Stomach (tissue), 9 donors: ENCODE data around the gene FUT9. TPM values are rescaled to one million over a fixed set of nuclear protein-coding genes. Genes with fewer than 3 reads are reported as not detected.

ENCODE experiments used
- DNase-seq, 2 donors: peaks; one replicate each; pipeline versions ENCODE4 v3.0.0 to v3.0.0-alpha.2; 2013 to 2019
- H3K27ac ChIP-seq, 5 donors: fragments of 200-600 bp in 4 of 5; sonication (generic) in 4 of 5; one replicate each; pipeline ENCODE4 v1.5.1; 2013 to 2019; ENCODE audit warnings: mild to moderate bottlenecking in 1 of 5, moderate library complexity in 1 of 5
- H3K27me3 ChIP-seq, 3 donors: fragments of 200-600 bp; sonication (generic); one replicate each; pipeline ENCODE4 v1.5.1; 2017 to 2019; ENCODE audit warnings: mixed run types in 1 of 3
- H3K36me3 ChIP-seq, 4 donors: fragments of 200-600 bp; sonication (generic); 1 replicate in 3 of 4; 2 replicates in 1 of 4; pipeline ENCODE4 v1.5.1; 2016 to 2019
- H3K4me1 ChIP-seq, 4 donors: fragments of 200-600 bp; sonication (generic); one replicate each; pipeline ENCODE4 v1.5.1; 2016 to 2019
- H3K4me3 ChIP-seq, 4 donors: fragments of 200-600 bp; sonication (generic) in 3 of 4; one replicate each; pipeline ENCODE4 v1.5.1; 2016 to 2019; ENCODE audit warnings: mild to moderate bottlenecking in 1 of 4
- H3K9me3 ChIP-seq, 4 donors: fragments of 200-600 bp; sonication (generic); one replicate each; pipeline ENCODE4 v1.5.1; 2016 to 2019
- EP300 ChIP-seq: sonication (generic); formaldehyde crosslinking; IDR thresholded peaks from one replicate; pipeline ENCODE4 v1.6.1; 2017; ENCODE audit warnings: antibody characterized with exemption
- POLR2A ChIP-seq, 4 donors: fragments of 450-650 bp; IDR thresholded peaks; one replicate each; pipeline ENCODE4 v1.6.1; 2016; ENCODE audit warnings: antibody characterized with exemption in 4 of 4, control low read depth in 2 of 4, mild to moderate bottlenecking in 1 of 4, moderate library complexity in 1 of 4
- POLR2AphosphoS5 ChIP-seq, 3 donors: sonication (generic); formaldehyde crosslinking; IDR thresholded peaks; one replicate each; pipeline ENCODE4 v1.6.1; 2016; ENCODE audit warnings: antibody characterized with exemption in 3 of 3
- WGBS, 5 donors: extraction: QIAGEN DNeasy Blood & Tissue Kit in 3 of 5; methylation state at CpG; one replicate each; pipeline versions ENCODE4 v1.1.5 to v1.1.7; 2013 to 2018; 5-methylcytosine and 5-hydroxymethylcytosine counted together
- intact Hi-C: fragments of 100-400 bp; cut with DNase I; formaldehyde crosslinking; loops from one replicate; pipeline ENCODE4 v1.15.1; 2023; ENCODE audit warnings: low total_unique reads
- polyA plus RNA-seq, 3 donors: library from polyadenylated mRNA; stranded (reverse); fragments of 200-250 nt; gene quantifications; one replicate each; pipeline ENCODE4 v1.2.3, GENCODE V29; 2013
- total RNA-seq, 5 donors: library from RNA; depleted of rRNA; stranded (reverse); fragments of >200 nt; gene quantifications; one replicate each; pipeline versions ENCODE4 v1.1.0 to v1.2.3, GENCODE V29; 2014 to 2016
- TF ChIP-seq, protein P1 (sequence below), 7 experiments: fragments of 450-650 bp in 4 of 7; fragments of 200-600 bp in 3 of 7; sonication (generic) in 3 of 7; IDR thresholded peaks; one replicate each; pipeline ENCODE4 v1.5.1; 2016 to 2019; ENCODE audit warnings: antibody characterized with exemption in 7 of 7, control low read depth in 2 of 7, mild to moderate bottlenecking in 1 of 7
- donor health status: healthy with polysubstance abuse.
- donor health status: Bipolar disorder and iron deficiency.
- donor health status: healthy.

FUT9 gene
- total and polyA plus RNA-seq, 8 donors: under 0.01 to 98.0 (median 2.5) TPM

DNA sequence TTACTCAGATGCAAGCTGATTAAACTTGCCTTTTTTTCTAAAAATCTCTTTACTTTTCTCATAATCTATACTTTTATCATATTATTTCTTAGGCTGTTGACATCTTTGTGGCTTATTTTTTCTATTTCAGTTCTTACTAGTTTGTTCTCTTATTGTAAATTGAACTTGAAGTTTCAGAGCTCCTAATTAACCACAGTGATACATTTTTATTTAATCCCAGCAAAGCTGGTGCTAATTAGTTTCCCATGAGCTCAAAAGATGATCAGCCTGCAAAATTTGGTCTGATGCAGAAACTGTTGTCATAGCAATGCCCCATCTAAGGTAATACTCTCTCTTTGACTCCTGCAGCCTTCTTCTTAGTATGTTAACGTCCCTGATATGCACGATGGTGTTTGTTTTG is 170.3 kb downstream of the FUT9 start:
- no peaks in the 10 kb centered on the region for H3K9me3 ChIP-seq
- DNase-seq: no peak
- H3K27ac ChIP-seq: no peak overlapping the region
- 14 to 42% (median 28%) methylated on average over 2 of the region's 2 CpGs for WGBS, 5 donors
- intact Hi-C loops: no loop called here
- H3K36me3 ChIP-seq: no peaks in the 10 kb centered on the region
- H3K27me3 ChIP-seq: no peaks in the 10 kb centered on the region
- H3K4me1 ChIP-seq: peaks cover 0 to 7% (median 0%) of the 10 kb centered on the region in 4 donors
- no peak overlapping the region for H3K4me3 ChIP-seq
- TF ChIP-seq, protein P1, sequence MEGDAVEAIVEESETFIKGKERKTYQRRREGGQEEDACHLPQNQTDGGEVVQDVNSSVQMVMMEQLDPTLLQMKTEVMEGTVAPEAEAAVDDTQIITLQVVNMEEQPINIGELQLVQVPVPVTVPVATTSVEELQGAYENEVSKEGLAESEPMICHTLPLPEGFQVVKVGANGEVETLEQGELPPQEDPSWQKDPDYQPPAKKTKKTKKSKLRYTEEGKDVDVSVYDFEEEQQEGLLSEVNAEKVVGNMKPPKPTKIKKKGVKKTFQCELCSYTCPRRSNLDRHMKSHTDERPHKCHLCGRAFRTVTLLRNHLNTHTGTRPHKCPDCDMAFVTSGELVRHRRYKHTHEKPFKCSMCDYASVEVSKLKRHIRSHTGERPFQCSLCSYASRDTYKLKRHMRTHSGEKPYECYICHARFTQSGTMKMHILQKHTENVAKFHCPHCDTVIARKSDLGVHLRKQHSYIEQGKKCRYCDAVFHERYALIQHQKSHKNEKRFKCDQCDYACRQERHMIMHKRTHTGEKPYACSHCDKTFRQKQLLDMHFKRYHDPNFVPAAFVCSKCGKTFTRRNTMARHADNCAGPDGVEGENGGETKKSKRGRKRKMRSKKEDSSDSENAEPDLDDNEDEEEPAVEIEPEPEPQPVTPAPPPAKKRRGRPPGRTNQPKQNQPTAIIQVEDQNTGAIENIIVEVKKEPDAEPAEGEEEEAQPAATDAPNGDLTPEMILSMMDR (IDR thresholded peaks at IDR 0.05): no peak
- TF ChIP-seq POLR2AphosphoS5 (IDR thresholded peaks at IDR 0.05) (no peak), POLR2A (IDR thresholded peaks at IDR 0.05) (no peak), EP300 (no peak)

DNA sequence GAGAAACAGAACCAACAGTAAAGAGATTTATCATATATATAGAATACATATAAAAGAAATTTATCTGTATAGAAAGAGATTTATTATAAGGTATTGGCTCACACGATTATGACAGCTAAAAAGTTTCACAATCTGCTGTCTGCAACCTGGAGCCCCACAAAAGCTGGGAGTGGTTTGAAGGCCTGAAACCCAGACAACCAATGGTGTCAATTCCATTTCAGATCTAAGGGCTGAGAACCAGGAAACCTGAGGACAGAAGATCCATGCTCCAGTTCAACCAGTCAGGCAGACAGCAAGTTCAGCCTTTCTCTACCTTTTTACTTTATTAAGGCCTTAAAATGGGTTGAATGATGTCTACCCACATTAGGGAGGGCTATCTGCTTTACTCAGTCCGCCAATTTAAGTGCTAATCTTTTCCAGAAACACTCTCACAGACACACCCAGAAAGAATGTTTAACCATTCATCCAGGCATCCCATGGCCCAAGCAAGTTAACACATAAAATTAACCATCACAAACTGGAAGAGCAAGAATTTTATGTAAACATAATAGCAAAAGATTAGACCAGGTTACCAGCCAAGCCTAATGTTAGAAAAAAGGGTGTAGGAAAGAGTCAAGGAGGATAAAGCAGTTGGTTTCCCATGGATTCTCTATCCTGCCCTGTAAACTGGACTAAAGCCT is 170.9 kb downstream of the FUT9 start:
- H3K27me3 ChIP-seq: no peaks in the 10 kb centered on the region
- no peaks in the 10 kb centered on the region for H3K9me3 ChIP-seq
- 14 to 32% (median 22%) methylated on average over 2 of the region's 2 CpGs for WGBS, 5 donors
- TF ChIP-seq, protein P1 (IDR thresholded peaks at IDR 0.05): no peak
- no peak for TF ChIP-seq EP300
- no peak for TF ChIP-seq POLR2A (IDR thresholded peaks at IDR 0.05)
- TF ChIP-seq POLR2AphosphoS5 (IDR thresholded peaks at IDR 0.05): no peak
- peaks cover 0 to 7% (median 0%) of the 10 kb centered on the region in 4 donors for H3K4me1 ChIP-seq
- peak in 1 of 2 donors; percentile 61 for DNase-seq
- no peaks in the 10 kb centered on the region for H3K36me3 ChIP-seq
- intact Hi-C loops: no loop called here
- H3K4me3 ChIP-seq: no peak overlapping the region
- H3K27ac ChIP-seq: no peak overlapping the region

DNA sequence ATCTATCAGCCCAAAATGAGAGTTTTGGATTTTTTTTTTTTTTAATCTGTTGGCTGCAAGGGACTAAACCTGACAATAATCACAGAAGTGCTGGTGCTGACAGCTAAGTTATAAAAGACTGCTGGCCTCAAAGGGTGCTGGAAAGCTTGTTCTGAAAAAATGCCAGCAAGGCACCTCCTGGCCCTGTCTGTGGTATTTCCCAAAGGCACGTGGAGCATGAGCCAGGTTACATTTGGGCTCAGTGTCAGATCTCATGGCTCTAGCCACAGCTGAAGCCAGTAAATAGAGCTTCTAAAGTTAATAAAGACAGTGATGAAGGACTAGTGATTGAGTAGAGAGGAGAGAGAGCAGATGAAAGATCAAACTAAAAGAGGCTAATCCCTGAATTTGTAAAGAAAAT is 178.9 kb downstream of the FUT9 start:
- TF ChIP-seq POLR2A (IDR thresholded peaks at IDR 0.05) (no peak), EP300 (no peak), POLR2AphosphoS5 (IDR thresholded peaks at IDR 0.05) (no peak)
- TF ChIP-seq, protein P1 (IDR thresholded peaks at IDR 0.05): no peak
- Histone ChIP-seq H3K9me3 (no peaks in the 10 kb centered on the region), H3K27me3 (no peaks in the 10 kb centered on the region), H3K4me1 (no peaks in the 10 kb centered on the region), H3K4me3 (no peak overlapping the region), H3K36me3 (no peaks in the 10 kb centered on the region), H3K27ac (no peak overlapping the region)
- 12 to 30% (median 13%) methylated on average over 1 of the region's 1 CpG for WGBS, 5 donors
- intact Hi-C loops: no loop called here
- no peak for DNase-seq

DNA sequence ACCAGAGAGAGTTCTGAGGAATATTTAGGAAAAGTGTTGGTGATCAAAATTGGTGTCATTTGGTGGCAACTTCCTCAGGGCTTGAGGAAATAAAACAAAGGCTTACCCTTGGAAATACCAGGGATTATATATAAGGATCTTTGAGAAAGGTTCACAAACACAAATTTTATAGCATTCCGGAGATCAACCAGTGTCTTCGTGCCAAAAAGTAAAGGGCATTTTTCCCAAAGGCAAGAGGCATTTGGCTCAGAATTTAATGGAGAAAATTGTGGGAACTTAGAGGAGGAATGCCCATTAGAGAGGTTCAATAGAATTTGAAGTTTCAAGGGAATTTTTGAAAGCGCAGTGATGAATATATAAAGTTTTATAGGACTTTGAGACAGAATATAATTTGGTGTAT is 179.5 kb downstream of the FUT9 start:
- 88 to 98% (median 91%) methylated on average over 3 of the region's 3 CpGs for WGBS, 5 donors
- TF ChIP-seq, protein P1 (IDR thresholded peaks at IDR 0.05): no peak
- TF ChIP-seq POLR2AphosphoS5 (IDR thresholded peaks at IDR 0.05) (no peak), POLR2A (IDR thresholded peaks at IDR 0.05) (no peak), EP300 (no peak)
- H3K9me3 ChIP-seq: no peaks in the 10 kb centered on the region
- no peak overlapping the region for H3K4me3 ChIP-seq
- intact Hi-C loops: no loop called here
- no peaks in the 10 kb centered on the region for H3K36me3 ChIP-seq
- DNase-seq: no peak
- no peak overlapping the region for H3K27ac ChIP-seq
- no peaks in the 10 kb centered on the region for H3K4me1 ChIP-seq
- no peaks in the 10 kb centered on the region for H3K27me3 ChIP-seq
